Ecto neural progenitor cell (in vitro differentiated cells): ENCODE measurements around the gene LILRB1.
"Not testable (repeated sequence)": the region's sequence is repeated elsewhere in the genome, so short reads cannot be mapped to it uniquely, and the experiment has no call there.

Experiments
- DNase-seq: peaks from one replicate; pipeline ENCODE4 v3.0.0-alpha.2; 2018; ENCODE audit warnings: low spot score

LILRB1 gene

GRCh38 chr19:54630262-54630661 lies at the start of gene LILRB1:
TSS of gene LILRB1 (plus strand) at chr19:54630484. CDS start at chr19:54631074, 590 bp downstream.
- not testable (repeated sequence) for DNase-seq

GRCh38 chr19:54586397-54586796 lies 43.9 kb upstream of the LILRB1 start:
- no peak for DNase-seq

GRCh38 chr19:54587026-54587425 lies 43.3 kb upstream of the LILRB1 start:
- no peak for DNase-seq

- DNase-seq, result not testable (repeated sequence)
Measured at GRCh38 chr19:54593445-54593844, 36.8 kb upstream of the LILRB1 start, which contains the start of gene LILRA1. TSS of gene LILRA1 (plus strand) at chr19:54593632. CDS start at chr19:54594245, 613 bp downstream.

- not testable (repeated sequence) for DNase-seq
Measured at GRCh38 chr19:54593931-54594626, 36.2 kb upstream of the LILRB1 start.

GRCh38 chr19:54594737-54595136 lies 35.5 kb upstream of the LILRB1 start:
- no peak for DNase-seq

GRCh38 chr19:54595680-54596436 lies 34.4 kb upstream of the LILRB1 start:
- not testable (repeated sequence) for DNase-seq

- DNase-seq, result no peak
Measured at GRCh38 chr19:54600212-54600611, 30.1 kb upstream of the LILRB1 start.

- no peak for DNase-seq
Measured at GRCh38 chr19:54606230-54606629, 24.1 kb upstream of the LILRB1 start.

- no peak for DNase-seq
Measured at GRCh38 chr19:54606891-54607784, 23.1 kb upstream of the LILRB1 start.

- DNase-seq, result no peak
Measured at GRCh38 chr19:54607785-54608150, 22.5 kb upstream of the LILRB1 start.

GRCh38 chr19:54608205-54608604 lies 22.1 kb upstream of the LILRB1 start:
- DNase-seq, result no peak

GRCh38 chr19:54608792-54609191 lies 21.5 kb upstream of the LILRB1 start:
- DNase-seq, result no peak

GRCh38 chr19:54609356-54609791 lies 20.9 kb upstream of the LILRB1 start:
- no peak for DNase-seq

- no peak for DNase-seq
Measured at GRCh38 chr19:54612428-54612827, 17.9 kb upstream of the LILRB1 start.

- DNase-seq, result no peak
Measured at GRCh38 chr19:54614726-54615125, 15.6 kb upstream of the LILRB1 start.

- DNase-seq, result no peak
Measured at GRCh38 chr19:54616057-54616456, 14.2 kb upstream of the LILRB1 start.

- DNase-seq, result no peak
Measured at GRCh38 chr19:54616821-54617560, 13.3 kb upstream of the LILRB1 start.

GRCh38 chr19:54620464-54620863 lies 9.8 kb upstream of the LILRB1 start:
- DNase-seq, result no peak

GRCh38 chr19:54622431-54622830 lies 7.9 kb upstream of the LILRB1 start:
- DNase-seq, result no peak

- not testable (repeated sequence) for DNase-seq
Measured at GRCh38 chr19:54624234-54624633, 6.0 kb upstream of the LILRB1 start.
